NAMALWA (cell line): Measurements from ENCODE around the gene TMEM11.
A peak's percentile ranks its signal among the peaks of the same experiment; 100 is the strongest.

Source experiments
- DNase-seq: peaks from one replicate; pipeline ENCODE4 v3.0.0-alpha.2; 2015; ENCODE audit warnings: low spot score

TMEM11 gene, protein sequence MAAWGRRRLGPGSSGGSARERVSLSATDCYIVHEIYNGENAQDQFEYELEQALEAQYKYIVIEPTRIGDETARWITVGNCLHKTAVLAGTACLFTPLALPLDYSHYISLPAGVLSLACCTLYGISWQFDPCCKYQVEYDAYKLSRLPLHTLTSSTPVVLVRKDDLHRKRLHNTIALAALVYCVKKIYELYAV

DNA sequence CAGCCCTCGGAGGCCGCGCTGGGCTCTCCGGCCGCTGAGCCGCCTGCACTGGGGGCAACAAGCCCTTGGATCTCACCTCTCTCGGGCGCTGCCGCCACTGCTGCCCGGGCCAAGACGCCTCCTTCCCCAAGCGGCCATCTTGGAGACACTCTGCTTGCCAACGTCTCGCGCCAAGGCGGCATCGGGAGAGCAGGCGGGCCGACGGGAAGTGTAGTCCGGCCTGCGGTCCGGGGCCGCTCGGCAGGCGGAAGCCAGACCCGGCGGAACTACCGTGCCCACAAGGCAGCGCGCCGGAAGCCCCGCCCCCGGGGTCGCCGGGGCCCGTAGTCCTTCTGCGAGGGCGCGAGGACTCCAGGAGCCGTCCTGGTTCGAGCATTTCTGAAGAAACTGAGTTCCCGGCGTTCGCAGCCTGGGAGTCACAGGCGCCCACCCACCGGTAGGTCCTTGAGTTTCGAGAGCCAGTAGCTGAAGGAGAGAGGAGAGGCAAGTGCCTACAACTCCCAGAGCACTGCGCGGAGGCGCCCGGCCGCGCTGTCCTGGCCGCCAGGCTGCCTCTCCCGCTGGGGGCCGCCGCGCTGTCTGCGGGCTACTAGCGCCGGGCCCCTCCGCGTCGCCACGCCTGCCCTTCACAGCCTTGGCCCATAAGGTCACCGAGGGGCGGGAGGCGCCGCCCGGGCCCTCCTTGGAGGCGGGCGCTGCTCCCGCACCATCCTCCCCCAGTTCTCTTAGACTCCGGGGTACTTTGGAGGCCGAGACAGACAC is at the start of gene TMEM11:
Gene TMEM11 (minus strand): TSS at position 147 of the 762 bp plus-strand sequence. CDS start 9 bp downstream, at position 138.
- peak; percentile 90 for DNase-seq

DNA sequence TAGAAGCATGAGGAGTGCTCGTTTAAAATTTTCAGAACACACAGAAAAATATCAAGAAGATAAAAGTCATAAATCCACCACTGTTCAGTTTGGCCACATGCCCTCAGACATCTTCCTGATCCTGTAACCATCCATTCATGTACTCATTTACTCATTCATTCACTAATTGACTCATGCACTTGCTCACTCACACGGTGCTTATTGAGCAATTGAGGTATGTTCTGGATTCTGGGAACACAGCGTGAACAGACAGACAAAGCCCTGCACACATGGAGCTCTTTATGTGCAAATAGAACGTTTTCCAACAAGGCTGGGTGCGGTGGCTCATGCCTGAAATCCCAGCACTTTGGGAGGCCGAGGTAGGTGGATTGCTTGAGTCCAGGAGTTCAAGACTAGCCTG is 49.4 kb upstream of the TMEM11 start:
- no peak for DNase-seq

DNA sequence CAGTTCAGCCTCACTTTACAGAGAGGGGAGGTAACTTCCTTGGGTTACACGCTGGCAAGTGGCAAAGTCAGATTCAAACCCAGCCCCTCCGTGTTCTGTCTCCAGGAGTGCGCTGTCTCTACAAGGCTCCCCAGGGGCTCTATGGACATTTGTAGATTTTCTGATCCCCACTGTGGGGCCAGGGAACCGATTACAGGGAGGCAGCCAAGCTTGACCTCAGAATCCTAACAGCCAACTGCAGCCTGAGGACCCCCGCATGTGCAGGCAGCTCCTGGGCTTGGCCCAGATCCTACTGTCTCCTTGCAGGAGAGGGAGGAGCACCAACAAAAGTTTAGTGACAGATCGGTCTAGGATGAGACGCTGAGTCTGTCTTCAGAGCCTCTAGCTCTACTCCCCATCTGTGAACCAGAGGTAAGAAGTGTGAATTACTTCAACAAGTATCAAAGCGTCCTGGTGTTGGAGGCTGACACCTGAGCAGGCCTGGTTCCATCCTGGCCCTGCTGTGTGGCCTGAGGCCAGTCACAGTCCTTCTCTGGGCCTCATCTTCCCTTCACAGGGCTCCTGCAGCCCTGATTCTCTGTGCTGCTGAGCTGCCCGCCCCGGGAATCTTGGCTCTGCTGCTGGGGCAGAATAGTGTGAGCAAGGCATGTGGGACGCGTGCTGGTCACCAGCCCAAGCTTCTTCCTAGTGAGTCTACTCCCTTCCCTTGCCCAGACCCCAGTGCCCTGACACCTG is 48.5 kb upstream of the TMEM11 start:
- no peak for DNase-seq

DNA sequence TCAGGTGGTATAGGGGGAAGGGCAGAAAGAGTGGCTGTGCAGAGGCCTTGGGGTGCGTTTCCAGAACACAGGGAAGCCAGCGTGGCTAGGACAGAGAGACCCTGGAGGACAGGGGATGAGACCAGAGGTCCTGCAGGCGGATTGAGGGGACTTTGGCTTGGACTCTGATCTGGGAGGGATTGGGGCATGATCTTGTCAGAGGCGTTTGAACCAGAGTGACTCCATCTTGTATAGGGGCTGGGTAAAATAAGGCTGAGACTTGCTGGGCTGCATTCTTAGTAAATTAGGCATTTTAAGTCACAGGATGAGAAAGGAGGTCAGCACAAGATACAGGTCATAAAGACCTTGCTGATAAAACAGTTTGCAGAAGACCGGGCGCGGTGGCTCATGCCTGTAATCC is 44.6 kb upstream of the TMEM11 start:
- DNase-seq: no peak

DNA sequence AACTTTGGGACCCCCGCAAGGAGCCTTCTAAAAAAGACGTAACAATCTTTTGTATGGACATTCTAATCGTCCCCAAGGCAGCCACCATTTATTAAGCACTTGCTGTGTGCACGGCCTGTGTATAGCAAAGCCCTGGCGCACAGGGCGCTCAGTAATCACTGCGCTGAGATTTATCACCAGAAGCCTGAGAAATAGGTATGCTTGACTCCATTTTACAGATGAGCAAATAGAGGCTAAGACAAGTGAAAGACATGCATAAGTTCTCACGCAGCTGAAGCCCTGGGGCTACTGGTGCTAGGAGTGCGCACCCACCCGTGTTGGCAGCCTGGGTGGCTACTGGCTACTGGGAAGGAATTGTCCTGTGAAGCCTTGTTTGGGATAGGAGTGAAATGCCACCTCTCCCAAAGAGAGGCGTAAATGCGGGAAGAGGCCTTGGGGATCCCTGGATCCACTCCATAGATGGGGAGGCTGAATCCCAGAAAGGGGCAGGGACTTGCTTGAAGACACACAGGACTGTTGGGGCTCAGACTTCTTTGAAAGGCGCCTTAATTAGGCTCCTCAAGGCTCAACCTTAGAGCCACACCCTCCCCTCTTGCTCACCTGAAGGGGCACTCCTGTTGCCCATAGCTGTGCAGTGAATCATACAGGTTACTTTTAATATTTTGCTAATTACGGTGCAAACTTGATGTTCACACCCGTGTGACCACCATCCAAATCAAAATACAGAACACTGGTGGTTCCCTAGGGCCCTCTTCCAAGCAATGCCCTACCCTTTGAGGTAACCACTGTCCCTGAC is 39.9 kb upstream of the TMEM11 start:
- DNase-seq: no peak

DNA sequence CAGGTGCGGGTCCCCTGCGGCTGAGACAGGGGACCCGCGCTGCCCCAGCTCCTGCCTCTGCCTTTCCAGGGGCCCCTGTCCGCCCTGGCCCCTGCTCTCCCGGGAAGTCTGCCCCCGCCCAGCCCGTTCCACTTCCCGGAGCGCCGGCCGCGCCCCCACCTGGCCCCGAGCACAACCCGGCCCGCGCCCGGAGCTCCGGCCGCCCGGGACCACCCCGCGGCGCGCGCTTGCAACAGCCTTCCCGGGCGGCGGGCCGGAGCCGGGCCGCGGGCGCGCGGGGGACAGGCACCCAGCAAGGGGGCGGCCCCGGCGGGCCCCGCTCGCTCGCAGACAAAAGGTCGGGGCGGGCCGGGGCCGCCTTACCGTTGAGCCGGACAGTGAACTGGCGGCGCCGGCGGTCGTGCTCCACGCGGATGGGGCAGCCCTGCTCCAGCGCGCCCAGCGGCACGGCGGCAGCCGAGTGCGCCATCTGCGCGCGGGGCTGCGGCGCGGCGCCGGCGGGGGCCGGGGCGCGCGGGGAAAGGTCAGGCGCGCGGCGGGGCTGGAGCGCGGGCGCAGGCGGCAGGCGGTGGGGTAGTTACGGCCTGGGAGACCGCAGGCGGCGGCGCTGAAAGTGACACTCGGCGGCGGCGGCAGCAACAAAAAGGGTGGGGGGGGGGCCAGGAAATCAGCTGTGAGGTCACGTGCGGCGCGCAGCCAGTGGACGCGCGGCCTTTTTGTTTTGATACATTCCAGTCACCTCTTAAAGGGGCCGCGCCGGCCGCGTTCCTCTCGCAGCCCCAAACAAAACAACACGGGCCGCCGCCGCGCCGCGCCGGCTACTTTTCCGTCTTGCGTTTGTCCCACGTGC is 39.1 kb upstream of the TMEM11 start, which contains the start of gene NATD1:
Gene NATD1 (minus strand): TSS at position 615 of the 850 bp plus-strand sequence. CDS start 146 bp downstream, at position 469.
- DNase-seq: peak; percentile 73

DNA sequence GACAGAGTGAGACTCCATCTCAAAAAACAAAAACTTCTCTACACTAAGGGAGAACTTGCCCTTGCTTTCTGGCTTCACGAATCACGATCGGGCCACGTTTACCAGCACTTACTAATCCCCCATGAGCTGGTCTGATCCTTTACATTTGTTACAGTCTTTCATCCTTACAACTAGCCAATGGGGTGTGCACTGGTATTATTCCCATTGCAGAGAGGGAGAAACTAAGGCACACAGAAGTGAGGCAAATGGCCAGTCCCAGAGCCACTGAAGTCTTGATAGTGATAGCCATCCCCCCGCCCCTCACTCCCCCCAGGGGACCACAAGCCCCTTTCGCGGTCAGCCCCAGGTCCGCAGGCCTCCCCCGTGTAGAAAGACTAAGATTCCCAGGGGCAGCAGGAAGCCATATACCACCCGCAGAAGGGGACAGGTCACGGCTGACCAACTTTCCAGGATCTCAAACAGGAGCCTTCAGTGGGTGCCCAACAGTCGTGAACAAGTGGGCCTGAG is 38.4 kb upstream of the TMEM11 start:
- DNase-seq: no peak

DNA sequence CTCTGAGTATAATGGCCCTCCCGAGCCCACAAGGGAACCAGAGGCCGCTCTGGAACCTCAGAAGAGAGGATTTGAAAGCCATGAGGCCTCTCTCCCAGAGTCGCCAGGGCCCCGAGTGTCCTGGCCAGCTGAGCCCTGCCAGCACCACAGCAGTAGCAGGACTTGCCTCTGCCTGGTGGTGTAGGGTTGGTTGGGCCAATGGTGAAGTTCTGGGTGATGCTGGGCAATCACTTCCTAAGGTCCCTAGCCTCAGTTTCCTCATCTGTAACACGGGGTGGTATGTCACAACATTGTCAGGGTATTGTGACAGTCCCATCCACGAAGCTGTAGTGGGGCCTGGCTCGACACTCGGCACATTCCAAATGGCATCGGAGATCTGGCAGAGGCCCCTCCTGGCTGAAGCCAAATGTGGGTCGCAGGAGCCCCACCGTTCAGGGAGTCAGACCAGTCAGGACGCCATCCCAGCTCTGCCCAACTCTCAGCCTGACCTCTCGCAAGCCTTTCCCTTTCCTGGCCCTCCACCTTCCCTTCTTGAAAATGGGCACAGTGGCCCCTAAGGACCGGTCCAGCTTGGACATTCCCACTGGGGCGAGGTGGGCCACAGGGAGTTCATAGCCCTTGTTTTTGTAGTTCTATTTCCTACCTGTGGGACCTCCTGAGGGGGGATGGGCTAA is 37.5 kb upstream of the TMEM11 start:
- no peak for DNase-seq

DNA sequence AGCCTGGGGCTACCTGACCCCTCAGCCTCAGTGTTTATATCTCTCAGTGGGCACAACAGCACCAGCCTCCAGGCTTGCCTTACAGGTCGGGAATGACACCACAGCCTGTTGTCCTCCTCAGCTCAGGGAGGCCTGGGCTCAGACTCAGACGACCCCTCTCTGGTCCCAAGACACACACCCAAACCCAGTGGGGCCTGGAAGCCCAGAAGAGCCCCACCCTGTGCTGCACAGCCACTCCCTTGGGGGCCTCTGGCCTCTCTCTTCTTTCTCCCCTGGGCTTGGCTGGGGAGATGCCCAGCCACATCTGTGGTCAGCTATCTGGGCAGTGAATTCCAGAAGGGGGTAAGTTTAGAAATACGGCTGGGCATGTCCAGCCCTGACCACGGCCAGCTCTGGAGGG is 36.9 kb upstream of the TMEM11 start:
- DNase-seq: no peak

DNA sequence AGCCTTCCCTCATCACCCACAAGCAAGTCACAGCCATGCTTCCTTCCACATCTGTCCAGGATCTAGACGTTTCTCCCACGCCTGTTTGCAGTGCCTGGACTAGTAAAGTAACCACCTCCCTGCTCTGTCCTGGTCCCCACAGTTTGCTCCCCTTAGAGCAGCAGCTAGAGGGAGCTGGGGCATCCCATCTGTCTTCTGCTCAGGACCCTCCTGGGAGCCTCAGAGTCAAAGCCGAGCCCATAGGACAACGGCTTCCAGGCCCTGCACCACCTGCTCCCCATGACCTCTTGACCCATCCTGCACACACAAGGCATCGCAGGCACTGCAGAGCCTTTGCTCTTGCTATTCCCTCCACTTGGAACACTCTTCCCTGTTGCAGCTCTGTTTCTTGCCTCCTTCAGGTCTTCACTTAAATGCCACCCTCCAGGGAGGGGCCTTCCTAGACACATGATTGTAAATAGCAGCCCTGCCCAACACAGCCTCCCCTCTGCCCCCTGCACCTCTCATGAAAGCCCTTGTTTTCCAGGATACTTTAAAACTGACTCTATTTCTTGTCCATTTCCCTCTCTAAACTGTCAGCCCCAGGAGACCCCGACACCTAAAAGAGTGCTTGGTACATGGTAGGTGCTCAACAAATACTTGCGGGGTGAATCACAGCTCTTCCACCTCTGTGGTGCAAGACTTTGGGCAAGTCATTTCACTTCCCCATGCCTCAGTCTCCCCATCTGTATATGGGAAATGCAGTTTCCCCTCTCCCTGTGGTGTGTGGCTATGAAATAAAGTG is 36.2 kb upstream of the TMEM11 start:
- no peak for DNase-seq

DNA sequence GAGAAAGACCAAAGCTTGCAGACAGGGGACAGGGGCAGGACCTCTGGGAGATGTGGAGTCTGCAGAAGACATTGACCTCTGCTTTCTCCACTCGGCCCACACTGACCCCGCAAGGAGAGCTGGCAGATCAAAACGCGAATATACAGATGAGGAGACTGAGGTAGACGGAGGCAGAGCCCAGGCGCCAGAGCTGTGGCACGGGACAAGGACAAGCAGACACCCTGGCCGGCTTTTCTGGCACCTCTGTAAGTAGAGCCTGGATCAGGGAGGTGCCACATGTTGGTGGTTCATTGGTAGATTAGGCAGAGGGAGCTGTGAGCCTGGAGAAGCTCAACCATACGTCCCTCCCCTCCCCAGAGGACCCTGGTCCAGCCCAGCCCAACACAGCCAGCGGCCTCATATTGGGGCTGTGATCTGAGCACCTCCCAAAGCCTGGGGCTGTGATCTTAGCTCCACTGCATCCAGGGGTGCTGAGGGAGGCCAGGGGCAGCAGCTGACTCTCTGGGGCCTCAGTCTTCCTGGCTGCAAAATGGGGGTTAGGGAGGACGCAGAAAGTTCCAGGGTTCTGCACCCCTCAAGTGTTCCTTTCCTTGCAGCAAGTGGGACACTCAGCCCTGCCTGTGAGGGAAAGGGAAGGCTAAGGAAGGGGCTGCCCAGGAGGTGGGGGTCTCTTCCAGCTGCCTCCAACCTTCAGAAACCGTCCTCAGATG is 35.3 kb upstream of the TMEM11 start:
- DNase-seq: no peak

DNA sequence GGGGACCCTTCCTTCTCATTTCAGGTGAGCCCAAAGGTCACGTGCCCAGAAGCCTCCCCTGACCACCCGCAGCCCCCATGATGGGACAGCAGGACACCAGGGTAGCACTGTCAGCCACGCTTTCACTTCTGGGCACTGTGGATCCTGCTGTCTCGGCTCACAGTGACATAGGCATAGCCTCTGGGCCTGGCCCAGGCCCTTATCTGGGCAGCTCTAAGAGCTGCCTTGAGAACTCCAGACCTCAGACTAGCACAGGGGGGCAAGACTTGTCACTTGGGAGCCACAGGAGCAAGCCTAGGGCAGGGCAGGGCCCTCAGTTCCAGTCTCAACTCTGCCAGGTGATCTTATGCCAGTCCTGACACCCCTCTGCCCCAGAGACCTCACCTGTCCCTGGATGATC is 34.5 kb upstream of the TMEM11 start:
- DNase-seq: no peak

DNA sequence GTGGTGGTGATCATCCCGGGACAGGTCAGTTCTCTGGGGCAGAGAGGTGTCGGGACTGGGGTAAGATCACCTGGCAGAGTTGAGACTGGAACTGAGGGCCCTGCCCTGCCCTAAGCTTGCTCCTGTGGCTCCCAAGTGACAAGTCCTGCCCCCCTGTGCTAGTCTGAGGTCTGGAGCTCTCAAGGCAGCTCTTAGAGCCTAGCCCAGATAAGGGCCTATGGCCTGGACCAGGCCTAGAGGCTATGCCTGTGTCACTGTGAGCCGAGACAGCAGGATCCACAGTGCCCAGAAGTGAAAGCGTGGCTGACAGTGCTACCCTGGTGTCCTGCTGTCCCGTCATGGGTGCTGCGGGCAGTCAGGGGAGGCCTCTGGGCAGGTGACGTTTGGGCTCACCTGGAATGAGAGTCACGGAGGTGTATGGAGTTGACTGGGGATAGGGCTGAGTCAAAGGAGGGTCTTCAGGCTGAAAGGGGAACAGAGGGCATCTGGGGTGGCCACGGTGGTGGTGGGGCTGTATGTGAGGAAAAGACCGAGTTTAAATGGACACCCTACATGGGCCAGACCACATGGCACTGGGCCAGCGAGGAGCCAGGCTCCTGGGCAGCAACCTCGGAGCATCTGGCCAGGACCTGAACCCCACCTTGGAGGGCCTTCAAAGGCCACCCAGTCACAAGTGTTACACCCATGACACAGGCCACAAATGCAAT is 33.7 kb upstream of the TMEM11 start:
- DNase-seq: no peak

DNA sequence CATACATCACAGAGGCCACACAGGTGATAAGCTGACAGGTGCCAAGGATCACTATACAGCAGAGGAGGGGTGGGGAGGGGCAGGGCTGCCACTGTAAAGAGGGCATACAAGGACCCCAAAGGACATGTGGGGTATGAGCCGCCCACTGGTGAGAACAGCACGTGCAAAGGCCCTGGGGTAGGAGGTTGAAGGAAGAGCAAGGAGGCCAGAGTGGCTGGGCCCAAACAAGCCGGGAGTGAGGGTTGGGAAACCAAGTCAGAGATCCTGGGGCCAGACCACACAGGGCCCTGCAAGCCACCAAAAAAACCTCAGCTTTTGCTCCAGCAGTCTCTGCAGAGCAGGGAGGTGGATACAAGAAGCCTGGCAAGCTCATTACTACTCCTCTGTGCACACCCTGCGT is 32.7 kb upstream of the TMEM11 start:
- DNase-seq: no peak

DNA sequence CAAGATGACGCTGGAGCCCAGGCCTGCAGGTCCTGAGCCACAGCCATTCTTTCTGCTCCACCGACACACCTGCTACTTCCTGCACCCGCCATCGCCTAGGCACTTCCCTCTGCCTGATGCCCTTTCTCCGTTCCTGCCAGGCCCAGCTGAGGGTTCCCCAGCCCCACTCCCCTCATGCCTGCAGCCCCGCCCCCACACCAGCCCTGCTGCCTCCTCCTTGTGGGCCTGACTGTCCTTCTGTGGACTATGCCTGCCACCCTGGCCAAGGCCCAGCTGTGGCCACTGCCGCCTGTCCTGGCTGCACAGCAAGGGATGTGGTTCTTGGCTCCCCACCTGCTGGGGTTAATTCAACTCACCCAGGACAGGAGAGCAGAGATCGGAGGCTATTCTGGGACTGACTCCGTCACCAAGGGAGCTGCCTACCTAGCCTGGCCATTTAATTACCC is 31.7 kb upstream of the TMEM11 start:
- no peak for DNase-seq

DNA sequence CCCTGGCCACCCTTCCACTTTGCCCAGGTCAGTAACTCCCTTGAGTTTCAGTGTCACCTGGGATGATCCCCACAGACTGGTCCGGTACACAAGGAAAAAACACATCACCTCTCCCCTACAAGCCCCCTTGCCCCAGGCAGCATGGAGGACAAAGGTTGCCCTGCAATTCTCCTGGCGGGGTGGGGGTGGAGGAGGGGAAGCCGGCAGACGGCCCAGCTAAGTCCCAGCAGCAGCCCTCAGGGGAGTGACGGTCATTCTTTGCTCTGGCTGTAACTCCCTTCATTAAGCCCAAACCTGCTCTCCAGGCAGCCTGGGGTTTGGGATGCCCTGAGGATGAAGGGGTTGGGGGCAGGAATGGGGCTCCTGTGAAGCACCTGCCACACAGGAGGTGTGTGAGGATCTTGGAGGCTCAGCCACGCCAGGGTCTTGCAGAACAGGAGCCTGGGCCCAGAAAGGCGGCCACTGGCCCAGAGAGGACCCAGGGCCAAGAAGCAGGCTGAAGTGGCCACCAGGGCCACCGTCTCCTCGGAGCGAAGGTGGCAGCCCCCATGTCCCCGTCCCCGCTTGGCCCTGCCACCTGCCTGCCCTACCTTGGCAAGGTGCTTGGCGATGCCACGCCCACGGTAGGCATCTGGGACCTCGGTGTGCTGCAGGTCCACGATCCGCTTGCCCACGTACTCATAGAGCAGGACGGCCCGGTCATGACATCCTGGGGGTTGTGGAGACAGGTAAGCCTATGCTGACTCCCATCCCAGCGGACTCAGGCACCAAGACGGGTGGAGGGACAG is 29.7 kb upstream of the TMEM11 start:
- no peak for DNase-seq

DNA sequence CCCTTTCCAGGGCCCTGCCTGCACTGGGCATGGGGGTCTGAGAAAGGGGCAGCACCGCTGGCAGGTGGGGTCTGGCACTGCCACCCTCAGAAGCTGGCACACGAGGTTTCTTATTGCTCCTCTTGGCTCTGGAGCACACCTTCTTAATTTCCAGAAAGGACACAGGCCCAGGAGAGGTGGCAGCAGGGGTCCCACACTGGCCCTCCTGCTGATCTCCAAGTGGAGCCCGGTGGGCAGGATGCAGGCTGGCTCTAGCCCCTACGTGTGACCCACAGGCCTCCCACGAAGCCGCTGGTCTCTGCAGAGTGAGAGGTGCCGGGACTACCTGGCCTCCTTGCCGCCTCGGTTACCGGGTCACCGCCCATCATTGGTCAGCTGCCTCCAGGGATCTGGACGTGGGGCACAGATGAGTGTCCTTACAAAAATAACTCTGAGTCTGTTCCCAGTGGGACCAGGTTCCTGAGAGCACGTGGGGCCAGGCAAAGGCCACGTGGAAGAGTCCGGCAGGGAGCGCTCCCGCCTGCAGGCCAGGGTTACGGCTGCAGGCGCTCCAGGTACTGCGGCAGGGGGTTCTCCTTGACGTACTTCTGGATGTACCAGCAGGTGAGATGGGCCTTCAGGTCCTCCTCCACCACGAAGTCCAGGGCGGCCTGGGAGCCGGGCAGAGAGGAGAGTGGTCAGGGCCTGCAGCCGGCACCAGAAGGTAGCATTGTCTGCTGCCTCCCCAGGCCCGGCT is 29.0 kb upstream of the TMEM11 start:
- no peak for DNase-seq
